ENCODE data around the gene NME2.
"Not testable (repeated sequence)": the region's sequence is repeated elsewhere in the genome, so short reads cannot be mapped to it uniquely, and the experiment has no call there.

Gene NME2

GRCh38 chr17:51169340-51169739, 3.1 kb downstream of the NME2 start:
- no peak overlapping the region for H3K4me3 Mint-ChIP-seq
- H3K27ac Mint-ChIP-seq, result peak overlapping the region; percentile 82
- peaks cover 93% of the 10 kb centered on the region for H3K36me3 Mint-ChIP-seq
- peaks cover 38% of the 10 kb centered on the region for H3K4me1 Mint-ChIP-seq
- DNase-seq (ENCODE audit: low spot score in 2 of 2), result no peak
- ATAC-seq, result no peak
- no peaks in the 10 kb centered on the region for H3K9me3 Mint-ChIP-seq

DNA sequence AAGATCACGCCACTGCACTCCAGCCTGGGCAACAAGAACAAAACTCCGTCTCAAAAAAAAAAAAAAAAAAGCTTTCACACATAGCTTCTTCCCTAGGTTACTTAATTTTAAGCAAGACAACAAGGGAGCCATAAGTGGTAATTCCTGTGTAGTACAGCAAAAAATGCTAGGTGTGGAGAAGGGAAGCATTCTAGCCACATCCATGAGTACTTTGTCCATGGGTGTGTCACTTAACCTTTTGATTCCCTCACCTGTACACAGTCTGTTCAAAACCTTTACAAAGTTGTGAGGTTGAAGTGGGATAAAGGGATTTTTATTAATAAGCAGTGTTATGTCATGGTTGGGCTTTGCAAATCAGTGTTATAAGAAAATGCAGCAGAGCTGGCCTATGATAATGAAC, 4.5 kb downstream of the NME2 start:
- Mint-ChIP-seq H3K4me1 (peaks cover 28% of the 10 kb centered on the region), H3K27ac (no peak overlapping the region), H3K36me3 (peaks cover 93% of the 10 kb centered on the region), H3K9me3 (no peaks in the 10 kb centered on the region), H3K4me3 (no peak overlapping the region)
- ATAC-seq, result no peak
- DNase-seq (ENCODE audit: low spot score in 2 of 2), result no peak

DNA sequence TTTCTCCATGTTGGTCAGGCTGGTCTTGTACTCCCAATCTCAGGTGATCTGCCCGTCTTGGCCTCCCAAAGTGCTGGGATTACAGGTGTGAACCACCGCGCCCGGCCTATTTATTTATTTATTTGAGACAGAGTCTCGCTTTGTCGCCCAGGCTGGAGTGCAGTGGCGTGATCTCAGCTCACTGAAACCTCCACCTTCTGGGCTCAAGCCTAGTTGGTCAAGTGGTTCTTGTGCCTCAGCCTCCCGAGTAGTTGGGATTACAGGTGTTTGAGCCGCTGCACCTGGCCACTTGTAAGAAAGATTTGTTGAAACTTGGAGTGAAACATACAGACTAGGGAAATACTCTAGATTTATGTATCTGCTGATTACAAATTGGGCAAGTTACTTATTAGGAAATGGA, 5.8 kb downstream of the NME2 start:
- peaks cover 96% of the 10 kb centered on the region for H3K36me3 Mint-ChIP-seq

DNA sequence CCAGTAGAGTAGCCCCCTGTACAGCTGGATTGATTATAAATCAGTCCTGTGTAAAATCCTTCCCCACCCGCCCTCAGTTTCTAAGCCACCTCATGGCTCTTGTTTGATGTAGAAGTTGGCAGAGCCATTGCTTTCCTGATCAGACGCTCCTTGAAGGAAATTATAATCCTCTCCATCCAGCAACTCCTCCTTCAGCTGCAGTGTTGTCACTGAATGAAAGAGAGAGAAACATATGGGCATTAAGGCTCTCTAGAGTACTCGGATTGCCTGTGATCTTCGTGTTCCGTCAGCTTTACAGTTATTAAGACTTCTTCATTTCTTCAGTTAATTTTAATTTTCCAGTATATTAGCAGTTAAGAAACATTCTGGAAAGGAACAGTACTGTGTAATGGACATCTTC, 14.3 kb downstream of the NME2 start:
- Mint-ChIP-seq H3K4me3 (no peak overlapping the region), H3K27ac (no peak overlapping the region), H3K36me3 (peaks cover 80% of the 10 kb centered on the region), H3K9me3 (no peaks in the 10 kb centered on the region), H3K4me1 (no peaks in the 10 kb centered on the region)
- DNase-seq (ENCODE audit: low spot score in 2 of 2), result peak in 1 of 2 donors; percentile 33
- ATAC-seq, result no peak

More for the DNA sequence above, 5.8 kb downstream of the NME2 start:
- ATAC-seq; H3K4me3 Mint-ChIP-seq; DNase-seq (ENCODE audit: low spot score in 2 of 2); H3K27ac Mint-ChIP-seq; H3K9me3 Mint-ChIP-seq: not testable (repeated sequence)
- peaks cover 24% of the 10 kb centered on the region for H3K4me1 Mint-ChIP-seq

GRCh38 chr17:51184124-51184523, 17.9 kb downstream of the NME2 start:
- peaks cover 86% of the 10 kb centered on the region for H3K36me3 Mint-ChIP-seq
- H3K9me3 Mint-ChIP-seq, result no peaks in the 10 kb centered on the region
- H3K4me3 Mint-ChIP-seq, result no peak overlapping the region
- DNase-seq (ENCODE audit: low spot score in 2 of 2) (no peak), ATAC-seq (no peak)
- H3K27ac Mint-ChIP-seq, result peak overlapping the region; percentile 50
- H3K4me1 Mint-ChIP-seq, result no peaks in the 10 kb centered on the region

- ATAC-seq (no peak), DNase-seq (ENCODE audit: low spot score in 2 of 2) (no peak)
- Mint-ChIP-seq H3K36me3 (peaks cover 91% of the 10 kb centered on the region), H3K27ac (no peak overlapping the region), H3K9me3 (no peaks in the 10 kb centered on the region), H3K4me1 (no peaks in the 10 kb centered on the region), H3K4me3 (no peak overlapping the region)
Measured at GRCh38 chr17:51185763-51186332, 19.6 kb downstream of the NME2 start.

DNA sequence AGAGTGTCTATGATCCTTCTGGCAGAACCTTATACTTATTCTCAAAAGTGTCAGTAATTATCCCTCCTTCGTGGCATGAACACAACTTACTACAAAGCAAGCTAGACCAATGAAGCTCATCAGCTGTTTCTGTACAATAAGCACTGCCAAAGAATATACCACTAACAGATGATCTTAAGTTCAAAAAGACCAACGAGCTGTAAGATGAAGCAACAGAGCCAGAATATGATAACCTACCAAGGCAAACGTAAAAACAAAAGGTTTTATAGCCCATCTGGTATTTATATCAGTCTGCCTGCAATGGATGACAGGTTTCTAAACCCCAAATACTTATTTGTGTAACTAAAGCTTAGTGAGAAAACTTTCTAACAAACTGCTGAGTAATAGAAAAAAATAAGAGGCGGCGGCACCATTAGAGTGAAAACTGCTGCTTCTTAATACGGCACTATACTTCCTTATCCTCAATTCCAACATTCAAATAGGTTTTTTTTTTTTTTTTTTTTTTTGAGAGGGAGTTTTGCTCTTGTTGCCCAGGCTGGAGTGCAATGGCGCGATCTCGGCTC, 22.1 kb downstream of the NME2 start:
- H3K9me3 Mint-ChIP-seq, result no peaks in the 10 kb centered on the region
- H3K36me3 Mint-ChIP-seq, result peaks cover 93% of the 10 kb centered on the region
- peak overlapping the region; percentile 29 for H3K27ac Mint-ChIP-seq
- DNase-seq (ENCODE audit: low spot score in 2 of 2) (no peak), ATAC-seq (no peak)
- no peaks in the 10 kb centered on the region for H3K4me1 Mint-ChIP-seq
- H3K4me3 Mint-ChIP-seq, result no peak overlapping the region

- DNase-seq (ENCODE audit: low spot score in 2 of 2) (no peak), ATAC-seq (no peak)
- H3K4me3 Mint-ChIP-seq, result no peak overlapping the region
- H3K36me3 Mint-ChIP-seq, result peaks cover 93% of the 10 kb centered on the region
- peak overlapping the region; percentile 37 for H3K27ac Mint-ChIP-seq
- no peaks in the 10 kb centered on the region for H3K9me3 Mint-ChIP-seq
- H3K4me1 Mint-ChIP-seq, result no peaks in the 10 kb centered on the region
Measured at GRCh38 chr17:51189162-51189561, 23.0 kb downstream of the NME2 start.

DNA sequence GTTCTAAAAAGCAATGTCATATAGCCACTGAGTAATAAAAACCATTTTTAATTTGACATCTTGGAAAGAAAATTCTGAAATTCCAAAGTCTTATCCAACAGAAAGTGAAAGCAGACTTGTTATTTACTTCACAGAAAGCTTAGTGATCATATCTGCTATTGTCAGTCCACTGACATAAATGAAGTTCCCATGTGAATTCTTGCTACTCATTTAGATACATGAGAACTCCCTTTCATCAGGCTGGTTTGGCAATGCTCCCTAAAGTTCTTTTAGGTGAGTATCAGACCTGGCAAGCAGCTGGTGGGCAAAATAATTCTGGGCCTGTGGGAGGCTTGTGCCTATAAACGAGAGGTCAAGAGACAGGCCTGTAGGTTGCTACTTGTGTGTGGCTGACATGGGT, 23.4 kb downstream of the NME2 start:
- no peaks in the 10 kb centered on the region for H3K9me3 Mint-ChIP-seq
- H3K4me1 Mint-ChIP-seq, result no peaks in the 10 kb centered on the region
- no peak overlapping the region for H3K4me3 Mint-ChIP-seq
- H3K27ac Mint-ChIP-seq, result peak overlapping the region; percentile 37
- ATAC-seq, result no peak
- H3K36me3 Mint-ChIP-seq, result peaks cover 93% of the 10 kb centered on the region
- DNase-seq (ENCODE audit: low spot score in 2 of 2), result no peak

DNA sequence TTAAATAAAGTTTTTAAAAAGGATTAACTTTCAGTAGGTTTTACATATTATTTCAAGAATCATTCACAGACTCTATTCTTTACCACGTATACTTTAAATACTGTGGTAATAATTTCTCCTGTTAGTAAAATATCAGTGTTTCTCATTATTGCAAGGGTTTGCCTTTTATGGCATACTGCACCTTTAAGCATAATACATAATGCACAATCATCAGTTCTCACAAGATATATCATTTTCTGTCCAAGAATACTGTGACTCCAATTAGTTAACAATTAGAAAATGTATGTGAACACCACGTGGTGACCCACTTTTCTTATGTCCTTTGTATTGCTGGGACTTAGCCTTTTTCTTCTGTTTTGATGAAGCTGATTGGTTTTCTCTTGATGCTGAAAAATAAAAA, 25.7 kb downstream of the NME2 start:
- no peak for ATAC-seq
- no peaks in the 10 kb centered on the region for H3K9me3 Mint-ChIP-seq
- no peak overlapping the region for H3K27ac Mint-ChIP-seq
- peaks cover 91% of the 10 kb centered on the region for H3K36me3 Mint-ChIP-seq
- DNase-seq (ENCODE audit: low spot score in 2 of 2), result no peak
- H3K4me3 Mint-ChIP-seq, result no peak overlapping the region
- no peaks in the 10 kb centered on the region for H3K4me1 Mint-ChIP-seq

DNA sequence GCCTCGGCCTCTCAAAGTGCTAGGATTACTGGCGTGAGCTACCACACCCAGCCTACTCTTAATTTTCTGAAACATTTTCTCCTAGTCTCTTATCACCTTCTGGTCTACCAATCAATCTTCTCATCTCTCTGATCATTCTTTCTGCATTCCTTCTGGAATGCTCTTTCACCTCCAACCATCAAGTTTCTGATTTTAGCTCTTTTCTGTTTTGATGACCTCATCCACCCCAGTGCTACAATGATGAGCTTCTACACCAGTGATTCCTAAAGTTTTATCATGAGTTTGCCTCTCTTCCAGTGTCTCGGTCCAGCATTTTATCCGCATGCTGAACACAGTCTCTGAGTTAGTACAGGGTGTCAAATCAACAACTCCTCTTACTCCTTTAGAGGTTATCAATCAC, 31.5 kb downstream of the NME2 start:
- Mint-ChIP-seq H3K9me3 (no peaks in the 10 kb centered on the region), H3K4me3 (no peak overlapping the region), H3K36me3 (peaks cover 97% of the 10 kb centered on the region), H3K27ac (peak overlapping the region; percentile 10), H3K4me1 (no peaks in the 10 kb centered on the region)
- DNase-seq (ENCODE audit: low spot score in 2 of 2) (no peak), ATAC-seq (no peak)

DNA sequence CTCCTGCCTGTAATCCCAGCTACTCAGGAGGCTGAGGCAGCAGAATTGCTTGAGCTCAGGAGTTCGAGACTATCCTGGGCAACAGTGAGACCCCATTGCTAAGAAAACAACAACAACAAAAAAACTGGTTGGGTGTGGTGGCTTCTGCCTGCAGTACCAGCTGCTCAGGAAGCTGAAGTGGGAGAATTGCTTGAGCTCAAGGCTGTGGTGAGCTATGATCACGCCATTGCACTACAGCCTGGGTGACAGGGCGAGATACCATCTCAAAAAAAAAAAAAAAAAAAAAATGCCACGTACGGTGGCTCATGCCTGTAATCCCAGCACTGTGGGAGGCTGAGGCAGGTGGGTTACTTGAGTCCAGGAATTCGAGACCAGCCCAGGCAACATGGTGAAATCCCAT, 34.1 kb downstream of the NME2 start:
- ATAC-seq (peak; percentile 49), DNase-seq (ENCODE audit: low spot score in 2 of 2) (no peak)
- no peaks in the 10 kb centered on the region for H3K9me3 Mint-ChIP-seq
- no peak overlapping the region for H3K4me3 Mint-ChIP-seq
- H3K27ac Mint-ChIP-seq, result peak overlapping the region; percentile 34
- no peaks in the 10 kb centered on the region for H3K4me1 Mint-ChIP-seq
- H3K36me3 Mint-ChIP-seq, result peaks cover 97% of the 10 kb centered on the region

DNA sequence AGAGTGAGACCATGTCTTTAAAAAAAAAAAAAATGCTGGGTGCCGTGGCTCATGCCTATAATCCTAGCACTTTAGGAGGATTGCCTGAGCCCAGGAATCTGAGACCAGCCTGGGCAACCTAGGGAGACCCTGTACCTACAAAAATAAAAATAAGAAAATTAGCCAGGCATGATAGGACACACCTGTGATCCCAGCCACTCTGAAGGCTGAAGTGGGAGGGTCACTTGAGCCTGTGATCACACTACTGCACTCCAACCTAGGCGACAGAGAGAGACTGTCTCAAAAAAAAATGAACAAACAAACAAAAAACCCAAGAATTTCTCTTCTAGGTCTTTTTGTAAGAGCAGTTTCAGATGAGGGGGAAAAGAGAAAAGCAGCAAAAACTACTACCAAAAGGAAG, 34.6 kb downstream of the NME2 start:
- Mint-ChIP-seq H3K36me3 (peaks cover 97% of the 10 kb centered on the region), H3K9me3 (no peaks in the 10 kb centered on the region), H3K27ac (peak overlapping the region; percentile 34), H3K4me1 (no peaks in the 10 kb centered on the region), H3K4me3 (no peak overlapping the region)
- DNase-seq (ENCODE audit: low spot score in 2 of 2) (no peak), ATAC-seq (no peak)

DNA sequence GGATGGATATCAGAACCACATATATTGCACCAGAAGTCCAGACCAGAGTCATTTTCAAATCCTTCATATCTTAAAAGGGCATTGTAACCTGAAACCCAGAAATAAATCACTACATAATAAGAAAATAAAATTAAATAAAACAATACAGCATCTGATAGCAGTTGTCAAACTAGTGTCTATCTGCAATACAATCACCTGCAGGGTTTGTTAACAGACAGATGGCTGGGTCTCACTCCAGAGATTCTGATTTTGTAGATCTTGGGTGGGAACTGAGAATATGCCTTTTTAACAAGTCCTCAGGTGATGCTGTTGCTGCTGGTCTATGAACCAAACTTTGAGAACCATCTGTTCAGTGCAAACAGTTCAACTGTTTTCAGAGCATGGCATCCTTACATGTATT, 37.6 kb downstream of the NME2 start:
- Mint-ChIP-seq H3K27ac (no peak overlapping the region), H3K4me3 (no peak overlapping the region), H3K9me3 (no peaks in the 10 kb centered on the region), H3K4me1 (no peaks in the 10 kb centered on the region), H3K36me3 (peaks cover 99% of the 10 kb centered on the region)
- DNase-seq (ENCODE audit: low spot score in 2 of 2), result no peak
- ATAC-seq, result no peak

DNA sequence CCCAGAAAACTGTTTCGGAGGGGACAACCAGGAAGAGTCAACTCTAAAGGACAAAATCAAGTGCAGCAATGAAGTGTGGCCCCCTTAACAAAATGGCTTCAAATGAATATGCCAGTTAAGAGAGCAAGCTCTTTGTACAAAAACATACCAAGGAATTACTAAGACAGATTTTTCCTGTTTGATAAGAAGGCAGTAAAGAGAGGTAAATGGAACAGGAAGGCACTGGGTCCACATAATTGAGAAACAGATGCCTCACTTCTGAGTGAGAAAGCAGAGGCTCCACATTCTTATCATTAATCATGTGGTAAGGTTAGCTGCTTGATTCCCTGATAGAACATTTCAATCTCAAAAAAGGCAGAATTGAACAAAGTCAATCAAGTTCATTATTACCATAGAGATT, 48.7 kb downstream of the NME2 start:
- peaks cover 91% of the 10 kb centered on the region for H3K36me3 Mint-ChIP-seq
- ATAC-seq (no peak), DNase-seq (ENCODE audit: low spot score in 2 of 2) (no peak)
- H3K4me1 Mint-ChIP-seq, result no peaks in the 10 kb centered on the region
- no peaks in the 10 kb centered on the region for H3K9me3 Mint-ChIP-seq
- peak overlapping the region; percentile 29 for H3K27ac Mint-ChIP-seq
- H3K4me3 Mint-ChIP-seq, result no peak overlapping the region

DNA sequence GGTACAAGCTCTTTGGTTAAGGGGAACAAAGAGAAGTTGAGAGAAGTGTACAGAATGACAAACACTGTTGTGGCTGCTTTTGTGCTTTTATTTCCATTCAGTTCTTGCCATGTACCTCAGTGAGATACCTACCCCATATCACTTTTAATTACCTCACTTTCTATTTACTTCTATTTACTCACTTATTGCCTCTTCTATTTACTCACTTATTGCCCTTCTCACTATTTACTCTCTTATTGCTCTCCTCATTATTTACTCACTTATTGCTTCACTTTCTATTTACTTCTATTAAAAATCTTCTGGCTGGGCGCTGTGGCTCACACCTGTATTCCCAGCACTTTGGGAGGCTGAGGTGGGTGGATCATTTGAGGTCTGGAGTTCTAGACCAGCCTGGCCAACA, 51.7 kb downstream of the NME2 start:
- no peak for DNase-seq (ENCODE audit: low spot score in 2 of 2)
- no peaks in the 10 kb centered on the region for H3K9me3 Mint-ChIP-seq
- H3K4me1 Mint-ChIP-seq, result no peaks in the 10 kb centered on the region
- ATAC-seq, result no peak
- H3K27ac Mint-ChIP-seq, result peak overlapping the region; percentile 20
- H3K4me3 Mint-ChIP-seq, result no peak overlapping the region
- H3K36me3 Mint-ChIP-seq, result peaks cover 92% of the 10 kb centered on the region

- DNase-seq (ENCODE audit: low spot score in 2 of 2) (no peak), ATAC-seq (no peak)
- Mint-ChIP-seq H3K4me3 (no peak overlapping the region), H3K27ac (no peak overlapping the region), H3K36me3 (peaks cover 86% of the 10 kb centered on the region), H3K4me1 (peaks cover 7% of the 10 kb centered on the region), H3K9me3 (no peaks in the 10 kb centered on the region)
Measured at GRCh38 chr17:51221322-51221721, 55.1 kb downstream of the NME2 start.

Data from stimulated activated effector memory CD8-positive, alpha-beta T cell treated with anti-CD3 and anti-CD28 coated beads, Interleukin-12 subunit alpha, Interleukin-12 subunit beta, amount 100 ng/mL, for 72 hours (primary cell).